GM12878 (cell line): Measurements from ENCODE around the gene ADAM10.

Source experiments
- ESRRA ChIP-seq: IDR thresholded peaks from 2 replicates; pipeline ENCODE4 v1.6.1; 2012; ENCODE audit warnings: mild to moderate bottlenecking, low read length, improper control_type of control experiment
- MXI1 ChIP-seq: fragments of 150-350 bp; IDR thresholded peaks from 2 replicates; pipeline ENCODE4 v1.6.1; 2011; ENCODE audit warnings: low read depth, mild to moderate bottlenecking, inconsistent platforms, low read length, improper control_type of control experiment
- PAX5 ChIP-seq: IDR thresholded peaks from 2 replicates; pipeline ENCODE4 v1.6.1; 2011; ENCODE audit warnings: low read depth, low read length, borderline replicate concordance
- REST ChIP-seq: IDR thresholded peaks from 2 replicates; pipeline ENCODE4 v1.6.1; 2012; ENCODE audit warnings: mild to moderate bottlenecking, low read depth, low read length
- SREBF2 ChIP-seq: IDR thresholded peaks from 2 replicates; pipeline ENCODE4 v1.6.1; 2012; ENCODE audit warnings: mild to moderate bottlenecking, low read length
- YY1 ChIP-seq: IDR thresholded peaks from 2 replicates; pipeline ENCODE4 v1.6.1; 2011; ENCODE audit warnings: low read depth, mild to moderate bottlenecking, low read length
- TF ChIP-seq, protein P1 (sequence below), 3 experiments: IDR thresholded peaks in 2 of 3; conservative IDR thresholded peaks in 1 of 3; 2 replicates each; pipeline ENCODE4 v1.5.1; 2011; ENCODE audit warnings: low read depth in 3 of 3, low read length in 3 of 3, mild to moderate bottlenecking in 3 of 3, control low read depth in 2 of 3, moderate library complexity in 2 of 3, inconsistent platforms in 1 of 3, mixed read lengths in 1 of 3; ENCODE audit not compliant: control insufficient read depth in 2 of 3, insufficient read depth in 1 of 3; ENCODE audit errors: extremely low read depth in 1 of 3

DNA sequence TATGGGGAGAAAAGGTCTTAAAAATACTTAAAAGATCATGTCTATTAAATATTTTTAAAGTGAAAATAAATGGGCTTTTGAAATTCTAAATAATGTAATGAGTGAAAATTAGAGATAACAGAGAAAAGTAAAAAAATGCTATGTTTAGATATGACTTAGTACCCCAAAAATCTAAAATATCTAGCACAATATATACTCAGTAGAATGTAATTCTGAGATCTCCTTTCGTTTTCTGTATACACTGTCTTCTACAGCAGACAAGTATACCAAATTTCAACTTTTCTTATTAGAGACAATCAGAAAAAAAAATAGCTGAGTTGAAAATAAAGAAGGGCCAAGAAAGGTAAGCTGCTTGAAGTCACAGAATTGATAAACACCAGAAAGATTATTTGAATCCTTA lies 140.8 kb downstream of the ADAM10 start:
- TF ChIP-seq REST (no peak), MXI1 (no peak), ESRRA (no peak), YY1 (no peak), SREBF2 (no peak), PAX5 (no peak)
- TF ChIP-seq, protein P1, sequence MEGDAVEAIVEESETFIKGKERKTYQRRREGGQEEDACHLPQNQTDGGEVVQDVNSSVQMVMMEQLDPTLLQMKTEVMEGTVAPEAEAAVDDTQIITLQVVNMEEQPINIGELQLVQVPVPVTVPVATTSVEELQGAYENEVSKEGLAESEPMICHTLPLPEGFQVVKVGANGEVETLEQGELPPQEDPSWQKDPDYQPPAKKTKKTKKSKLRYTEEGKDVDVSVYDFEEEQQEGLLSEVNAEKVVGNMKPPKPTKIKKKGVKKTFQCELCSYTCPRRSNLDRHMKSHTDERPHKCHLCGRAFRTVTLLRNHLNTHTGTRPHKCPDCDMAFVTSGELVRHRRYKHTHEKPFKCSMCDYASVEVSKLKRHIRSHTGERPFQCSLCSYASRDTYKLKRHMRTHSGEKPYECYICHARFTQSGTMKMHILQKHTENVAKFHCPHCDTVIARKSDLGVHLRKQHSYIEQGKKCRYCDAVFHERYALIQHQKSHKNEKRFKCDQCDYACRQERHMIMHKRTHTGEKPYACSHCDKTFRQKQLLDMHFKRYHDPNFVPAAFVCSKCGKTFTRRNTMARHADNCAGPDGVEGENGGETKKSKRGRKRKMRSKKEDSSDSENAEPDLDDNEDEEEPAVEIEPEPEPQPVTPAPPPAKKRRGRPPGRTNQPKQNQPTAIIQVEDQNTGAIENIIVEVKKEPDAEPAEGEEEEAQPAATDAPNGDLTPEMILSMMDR (IDR thresholded peaks at IDR 0.05 in 2 of 3, conservative IDR thresholded peaks at IDR 0.05 in 1 of 3; ENCODE audit: control insufficient read depth in 2 of 3, extremely low read depth in 1 of 3, insufficient read depth in 1 of 3, low read depth in 3 of 3, low read length in 3 of 3) = no peak
